Stimulated activated CD4-positive, alpha-beta T cell treated with anti-CD3 and anti-CD28 coated beads, Interleukin-1b, Interleukin-23, amount 100 ng/mL, for 24 hours (primary cell): ENCODE data around the gene PCDH7.

Source experiments
- DNase-seq, 4 experiments: peaks; one replicate each; pipeline ENCODE4 v3.0.0-alpha.2; 2020; ENCODE audit warnings: low read depth in 4 of 4, low spot score in 1 of 4

The PCDH7 gene

DNA sequence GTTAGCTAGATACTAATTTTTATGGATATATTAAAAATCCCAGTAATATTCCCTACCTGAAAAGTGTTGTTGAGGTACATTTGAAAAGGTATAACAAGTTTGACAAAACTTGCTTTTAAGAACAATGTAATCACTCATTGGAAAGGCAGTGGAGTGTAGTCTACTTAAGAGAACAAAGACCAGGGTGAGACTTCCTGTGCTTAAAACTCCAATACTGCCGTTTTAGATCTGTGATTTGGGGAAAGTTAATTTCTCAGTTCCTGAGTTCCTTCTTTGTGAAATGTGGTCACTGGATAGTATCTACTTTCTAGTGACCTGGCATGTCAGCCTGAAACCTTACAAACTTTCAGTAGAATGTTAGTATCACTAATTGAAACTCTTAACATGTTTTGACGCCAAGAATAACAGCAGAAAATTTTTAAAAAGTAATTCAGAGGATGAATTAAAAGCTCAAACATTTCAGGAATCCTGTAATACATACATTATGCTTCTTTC, 56.8 kb downstream of the PCDH7 start:
- DNase-seq, result no peak
